GM18870 (cell line): ENCODE data around the gene WDR45.
"Not testable (repeated sequence)": the region's sequence is repeated elsewhere in the genome, so short reads cannot be mapped to it uniquely, and the experiment has no call there.

ENCODE experiments used
- ATAC-seq: cut with Tn5 transposase; IDR thresholded peaks from one replicate; pipeline ENCODE4 v1.9.1; 2021; ENCODE audit warnings: moderate library complexity; ENCODE audit not compliant: unreplicated experiment

WDR45 gene

GRCh38 chrX:49079489-49080428 is at the start of gene WDR45:
Gene WDR45, minus strand, starts transcription at chrX:49079887. Its CDS starts 1,792 bp downstream, at chrX:49078095.
- ATAC-seq, result no peak

GRCh38 chrX:49129427-49129826 is 49.7 kb upstream of the WDR45 start:
- ATAC-seq, result no peak

GRCh38 chrX:49127742-49128258 is 48.1 kb upstream of the WDR45 start:
- not testable (repeated sequence) for ATAC-seq

- no peak for ATAC-seq
These were observed 42.8 kb upstream of the WDR45 start for GRCh38 chrX:49122499-49122898.

GRCh38 chrX:49120091-49120490 is 40.4 kb upstream of the WDR45 start:
- ATAC-seq, result no peak

- no peak for ATAC-seq
These were observed 37.9 kb upstream of the WDR45 start for GRCh38 chrX:49117581-49117980.

GRCh38 chrX:49116716-49117115 is 37.0 kb upstream of the WDR45 start:
- no peak for ATAC-seq

GRCh38 chrX:49116076-49116475 is 36.4 kb upstream of the WDR45 start:
- ATAC-seq, result no peak

- no peak for ATAC-seq
These were observed 32.1 kb upstream of the WDR45 start for GRCh38 chrX:49111791-49112190.

- no peak for ATAC-seq
These were observed 30.7 kb upstream of the WDR45 start for GRCh38 chrX:49110417-49110816.

- no peak for ATAC-seq
These were observed 29.0 kb upstream of the WDR45 start for GRCh38 chrX:49108641-49109040.

GRCh38 chrX:49106930-49107329 is 27.2 kb upstream of the WDR45 start:
- ATAC-seq, result no peak

- ATAC-seq, result no peak
These were observed 26.6 kb upstream of the WDR45 start for GRCh38 chrX:49106296-49106695.

GRCh38 chrX:49103637-49104036 is 23.9 kb upstream of the WDR45 start:
- no peak for ATAC-seq

GRCh38 chrX:49102190-49102589 is 22.5 kb upstream of the WDR45 start:
- no peak for ATAC-seq

GRCh38 chrX:49101629-49101984 is 21.9 kb upstream of the WDR45 start:
- no peak for ATAC-seq

GRCh38 chrX:49100704-49101628 is 21.3 kb upstream of the WDR45 start:
- peak; percentile 89 for ATAC-seq

GRCh38 chrX:49096419-49096818 is 16.7 kb upstream of the WDR45 start:
- ATAC-seq, result no peak

GRCh38 chrX:49089553-49089952 is 9.9 kb upstream of the WDR45 start:
- no peak for ATAC-seq

GRCh38 chrX:49082271-49082871 is 2.7 kb upstream of the WDR45 start:
- ATAC-seq, result no peak

- no peak for ATAC-seq
These were observed 1.7 kb downstream of the WDR45 start for GRCh38 chrX:49077941-49078340.
